HG02759 (cell line): ENCODE data around the gene SORCS2.

Source experiments
- ATAC-seq: cut with Tn5 transposase; IDR thresholded peaks from one replicate; pipeline ENCODE4 v1.9.1; 2021; ENCODE audit warnings: mild to moderate bottlenecking, moderate library complexity; ENCODE audit not compliant: unreplicated experiment

The SORCS2 gene

DNA sequence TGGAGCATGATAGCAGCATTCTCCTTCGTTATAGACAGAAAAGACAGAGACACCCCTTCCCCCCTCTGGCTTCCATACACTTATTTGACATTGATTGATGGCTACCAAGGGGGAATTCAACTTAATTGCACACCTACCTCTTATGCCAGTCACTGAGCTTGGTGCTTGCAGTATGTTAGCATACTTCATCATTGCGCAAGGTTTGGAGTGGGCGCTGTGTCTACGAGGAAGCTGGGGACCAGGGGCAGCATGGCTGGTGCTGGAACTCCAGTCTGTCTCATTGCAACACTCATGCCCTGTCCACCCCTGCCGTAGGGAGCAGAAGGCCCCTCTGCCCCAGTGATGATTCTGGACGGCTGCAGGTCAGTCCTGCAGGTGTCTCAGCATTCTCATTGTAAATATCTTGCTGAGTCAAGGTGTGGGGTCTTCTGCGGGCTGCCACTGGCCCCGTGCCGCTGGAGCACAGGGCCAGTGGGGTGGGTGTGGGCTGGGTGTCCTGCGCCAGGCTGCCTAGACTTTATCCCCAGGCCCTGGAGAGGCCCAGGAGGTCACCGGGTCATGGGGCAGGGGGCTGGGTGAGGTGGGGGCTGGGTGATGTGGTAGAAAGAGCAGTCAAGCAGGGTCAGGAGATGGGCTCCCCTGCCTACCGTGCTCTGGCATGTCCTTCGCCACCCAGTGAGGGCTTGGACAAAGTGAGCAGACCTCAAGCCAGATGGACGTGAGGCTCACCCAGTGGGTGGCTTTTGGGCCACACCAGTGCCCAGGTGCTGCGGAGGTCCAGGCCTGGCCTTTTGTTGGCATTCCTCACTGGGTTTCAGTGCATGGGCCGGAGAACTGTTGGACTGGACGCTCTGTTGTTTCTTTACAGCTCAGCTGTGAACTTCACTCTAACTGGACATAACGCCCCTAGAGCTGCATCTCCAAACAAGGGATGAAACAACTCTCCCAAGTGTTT lies 156.9 kb downstream of the SORCS2 start:
- no peak for ATAC-seq

DNA sequence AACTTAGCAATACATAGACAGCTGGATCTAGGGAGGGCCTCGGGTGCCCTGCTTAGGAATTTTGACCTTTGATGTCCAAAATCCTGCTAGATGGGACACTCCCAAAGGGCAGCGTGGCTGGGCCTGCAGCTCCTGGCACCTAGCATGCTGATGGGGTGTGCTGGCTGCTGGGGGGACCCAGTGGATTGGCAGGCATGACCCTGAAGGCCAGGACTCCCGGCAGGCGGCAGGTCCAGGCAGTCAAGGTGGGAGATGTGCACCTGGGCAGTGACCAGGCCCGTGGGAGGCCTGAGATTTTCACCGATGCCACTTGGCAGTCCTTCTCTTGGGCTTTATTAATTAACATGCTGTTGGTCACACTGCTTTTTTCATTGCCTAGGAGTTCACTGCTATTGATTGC lies 158.1 kb downstream of the SORCS2 start:
- no peak for ATAC-seq

GRCh38 chr4:7351014-7351413 lies 158.7 kb downstream of the SORCS2 start:
- no peak for ATAC-seq

DNA sequence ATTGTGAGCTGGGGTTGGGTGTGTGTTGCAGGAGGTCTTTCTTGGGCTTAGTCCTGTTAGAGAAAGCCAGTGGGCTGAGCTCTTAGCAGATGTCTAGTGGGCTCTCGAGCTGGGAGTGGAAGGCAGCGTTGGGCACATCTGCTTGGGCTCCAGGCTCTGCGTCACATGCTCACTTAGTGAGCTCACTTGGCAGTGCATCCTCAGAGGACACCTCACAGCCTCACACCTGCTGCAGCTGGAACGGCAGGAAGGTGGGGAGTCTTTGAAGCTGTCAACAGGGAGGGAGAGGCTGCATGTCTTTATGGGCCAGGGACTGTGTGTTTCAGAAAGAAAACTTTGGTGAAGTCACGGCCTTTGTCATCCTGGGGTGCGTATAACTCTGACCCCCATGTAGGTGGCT lies 160.1 kb downstream of the SORCS2 start:
- no peak for ATAC-seq

DNA sequence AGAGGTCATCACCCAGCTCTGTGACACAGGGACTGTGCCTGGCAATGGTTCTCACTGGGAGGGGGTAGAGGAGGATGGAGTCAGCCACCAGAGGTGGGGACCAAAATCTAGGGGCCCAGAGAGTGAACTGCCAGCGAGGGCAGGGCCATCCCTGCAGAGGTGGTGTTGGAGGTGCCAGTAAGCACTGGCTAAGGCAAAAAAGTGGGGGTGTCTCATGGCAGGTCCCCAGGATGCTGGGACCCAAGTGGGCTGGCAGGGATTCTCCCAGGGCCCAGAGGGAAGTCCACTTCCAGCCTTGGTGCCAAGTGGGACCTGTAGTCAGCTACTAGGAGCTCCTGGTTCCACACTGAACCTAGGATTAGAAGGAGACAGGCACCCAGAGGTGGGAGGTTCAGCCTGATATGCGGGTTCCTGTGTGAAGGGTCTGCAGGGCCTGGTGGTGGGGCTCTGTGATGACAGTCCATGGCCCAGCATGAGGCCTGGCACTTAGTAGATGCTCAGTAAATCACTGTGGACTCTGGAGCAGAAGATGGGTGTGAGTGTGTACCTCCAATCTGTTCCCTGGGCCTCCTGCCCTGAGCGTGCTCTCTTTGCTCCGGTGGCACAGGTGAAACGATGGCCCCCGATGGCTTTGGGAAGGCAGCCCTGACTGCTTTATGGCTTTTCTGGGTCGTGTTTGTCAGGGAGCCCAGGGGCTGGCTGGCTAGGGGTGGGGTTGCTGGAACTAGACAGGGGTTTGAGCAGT lies 160.9 kb downstream of the SORCS2 start:
- ATAC-seq, result no peak

DNA sequence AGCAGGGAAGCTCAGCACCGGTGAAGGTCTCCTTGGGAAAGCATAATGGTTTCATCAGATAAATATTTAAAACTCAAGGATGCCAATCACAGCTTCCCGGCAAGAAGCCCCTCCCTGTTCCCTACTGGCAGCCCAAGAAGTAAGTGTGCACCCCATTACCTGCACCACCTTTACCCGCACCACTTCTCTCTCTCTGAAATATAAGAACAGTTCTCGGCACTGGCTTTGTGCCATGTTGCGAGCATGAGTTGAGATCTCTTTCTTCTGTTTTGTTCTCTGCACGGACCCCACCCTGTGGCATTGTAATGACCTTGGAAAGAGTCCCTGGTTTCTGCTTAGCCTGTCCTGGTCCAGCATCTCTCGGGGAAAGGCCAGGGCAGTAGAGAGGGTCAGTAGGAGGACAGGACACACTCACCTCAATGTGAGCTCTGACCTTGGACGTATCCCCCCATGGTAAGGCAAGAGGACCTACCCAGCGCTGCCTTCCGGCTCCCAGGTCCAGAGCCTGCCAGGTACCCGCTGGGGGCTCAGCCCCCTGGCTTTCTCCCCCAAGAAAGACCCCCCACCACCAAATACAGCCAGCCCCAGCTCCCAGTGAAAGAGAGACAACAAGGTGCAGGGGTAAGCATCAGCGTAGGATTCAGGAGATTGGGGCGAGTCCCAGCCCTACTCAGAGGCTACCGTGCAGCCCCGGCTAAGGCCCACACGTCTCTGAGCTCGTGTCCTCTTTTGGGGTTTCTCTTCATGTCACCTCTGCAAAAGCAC lies 161.7 kb downstream of the SORCS2 start:
- no peak for ATAC-seq

DNA sequence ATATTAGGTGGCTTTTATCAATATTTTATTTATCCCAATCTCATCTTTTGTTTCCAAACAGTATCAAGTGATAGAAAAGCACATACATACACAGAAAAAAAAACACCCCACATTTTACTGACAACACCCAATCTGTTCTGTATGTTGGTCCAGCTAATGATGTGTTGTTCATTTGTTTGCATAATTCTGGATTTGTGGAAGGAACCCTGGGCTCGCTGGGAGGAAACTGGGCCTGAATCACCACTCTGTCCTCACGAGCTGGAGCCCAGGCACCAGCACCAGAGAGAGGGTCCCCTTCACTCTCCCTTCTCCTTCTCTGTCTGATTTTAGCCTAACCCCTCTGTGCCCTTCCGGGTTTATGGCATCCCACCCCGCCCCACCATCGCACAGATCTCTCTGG lies 162.6 kb downstream of the SORCS2 start:
- no peak for ATAC-seq

- ATAC-seq, result no peak
These were observed 163.5 kb downstream of the SORCS2 start for GRCh38 chr4:7355795-7356194.

DNA sequence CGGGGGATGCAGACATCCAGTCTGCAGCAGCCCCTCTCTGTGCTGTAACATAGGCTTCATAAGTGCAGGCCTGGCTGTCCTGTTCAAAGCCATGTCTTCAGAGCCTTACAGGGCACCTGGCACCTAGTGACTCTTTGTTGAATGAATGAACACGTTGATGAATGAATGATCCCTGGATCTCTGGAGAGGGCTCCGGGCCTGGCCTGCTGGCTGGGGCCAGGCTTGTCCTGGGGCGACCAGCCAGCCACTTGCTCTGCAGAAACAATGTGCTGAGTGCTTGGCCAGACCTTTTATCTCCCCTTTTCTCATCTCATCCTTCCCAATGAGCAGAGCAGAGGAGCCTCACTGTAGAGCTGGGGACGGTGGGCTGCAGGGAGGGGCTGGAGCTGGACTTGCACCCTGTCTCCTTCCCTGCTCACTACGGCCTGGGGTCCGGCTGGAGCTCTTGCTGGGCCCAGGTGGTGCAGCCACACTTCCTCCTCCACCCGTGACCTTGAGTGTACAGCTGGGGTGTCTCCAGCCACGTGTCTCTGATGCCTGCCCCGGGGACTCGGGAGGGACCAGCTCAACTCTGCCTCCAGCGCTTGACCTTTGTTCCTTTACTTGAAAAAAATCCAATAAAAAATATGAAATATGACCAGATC lies 164.5 kb downstream of the SORCS2 start:
- ATAC-seq, result no peak

DNA sequence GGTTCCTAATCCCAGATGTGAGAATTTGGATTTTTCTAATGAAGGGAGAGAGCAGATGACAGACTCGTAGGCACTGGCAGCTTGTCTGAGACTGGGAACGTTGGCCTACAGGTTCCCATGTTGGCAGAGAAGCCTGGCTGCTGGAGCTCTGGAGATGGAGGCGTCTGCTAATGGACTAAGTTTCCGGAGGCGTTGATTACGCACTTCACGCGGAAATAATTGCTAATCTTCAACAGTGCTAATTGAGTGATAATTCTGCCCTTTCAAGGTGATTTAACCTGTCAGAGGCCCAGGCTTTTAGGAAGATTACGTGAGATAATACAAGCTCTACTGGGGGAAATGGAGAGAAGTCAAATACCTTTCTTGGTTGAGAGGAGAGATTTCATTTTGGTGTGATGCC lies 165.0 kb downstream of the SORCS2 start:
- no peak for ATAC-seq

- no peak for ATAC-seq
These were observed 165.9 kb downstream of the SORCS2 start for GRCh38 chr4:7358100-7358735.

DNA sequence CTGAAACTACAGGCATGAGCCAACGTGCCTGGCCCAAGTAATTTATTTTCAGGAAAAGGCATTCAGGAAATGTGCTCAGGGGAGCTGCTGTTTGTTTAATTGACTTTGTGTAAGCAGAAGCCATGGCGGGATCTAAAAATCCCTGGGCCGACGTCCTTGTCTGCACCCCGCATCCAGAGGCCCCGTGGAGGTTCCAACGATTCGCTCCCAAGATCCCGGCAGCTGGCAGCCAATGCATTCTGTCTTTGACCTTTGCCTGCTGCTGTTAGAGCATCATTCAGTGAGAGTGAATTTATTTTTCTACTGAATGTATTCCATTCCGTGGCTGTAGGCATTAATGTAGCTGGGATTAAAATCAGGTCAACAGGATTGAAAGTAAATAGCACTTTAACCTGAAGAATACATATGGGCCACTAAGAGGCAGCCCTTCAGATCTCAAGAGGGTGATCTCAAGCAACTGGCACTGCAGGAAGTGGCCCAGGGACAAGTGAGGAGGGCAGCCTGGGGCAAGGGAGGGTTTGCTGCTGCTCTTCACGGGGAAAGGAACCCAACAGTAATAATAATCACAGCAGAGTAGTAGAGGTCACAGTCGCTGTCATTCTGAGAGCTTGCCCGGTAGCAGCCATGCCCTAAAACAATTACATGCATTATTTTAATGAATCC lies 167.2 kb downstream of the SORCS2 start:
- ATAC-seq, result no peak

DNA sequence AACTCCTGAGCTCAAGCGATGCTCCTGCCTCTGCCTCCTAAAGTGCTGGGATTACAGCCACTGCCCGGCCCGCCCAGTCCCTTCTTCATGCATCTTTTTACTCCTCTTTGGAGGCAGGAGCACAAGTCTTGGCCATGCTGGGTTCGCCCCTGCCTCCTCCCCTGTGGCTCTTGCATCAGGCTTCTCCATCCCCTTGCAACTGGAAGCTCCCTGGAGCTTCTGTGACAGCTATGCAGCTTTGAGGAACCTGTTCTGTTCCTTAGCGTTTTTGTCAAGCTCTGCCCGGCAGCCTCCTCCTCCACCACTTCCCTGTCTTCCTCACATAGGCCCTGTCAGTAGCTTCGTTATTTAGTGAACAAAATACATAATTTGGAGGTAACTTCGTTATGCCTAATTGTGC lies 168.5 kb downstream of the SORCS2 start:
- ATAC-seq, result no peak

DNA sequence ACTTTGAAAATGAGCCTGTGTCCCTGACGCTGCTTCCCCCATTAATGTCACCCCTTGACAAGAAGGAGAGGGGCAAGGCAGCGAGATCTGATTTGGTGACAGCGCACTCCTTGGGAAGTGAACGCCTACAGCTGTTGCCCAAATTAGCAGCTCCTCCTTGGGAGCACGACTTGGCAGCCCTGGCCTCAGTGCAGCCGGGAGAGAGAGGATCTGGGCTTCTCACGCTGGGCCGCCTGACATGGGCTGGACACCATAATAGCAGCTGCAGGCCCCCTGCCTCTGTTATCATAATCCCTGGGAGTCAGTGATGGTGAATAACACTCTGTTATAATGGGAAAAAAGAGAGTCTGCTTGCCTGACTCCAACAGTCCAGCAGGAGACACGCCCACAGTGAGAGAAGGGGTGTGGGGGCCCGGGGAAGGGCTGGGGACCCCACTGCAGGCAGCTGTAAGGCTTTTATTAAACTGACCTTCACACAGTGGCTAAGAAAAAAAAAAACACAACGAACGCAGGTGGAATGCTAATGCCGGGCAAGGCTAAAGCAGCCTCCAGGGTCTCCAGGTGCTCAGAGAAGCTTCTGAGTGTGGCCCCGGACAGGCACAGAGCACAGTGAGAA lies 169.1 kb downstream of the SORCS2 start:
- no peak for ATAC-seq

GRCh38 chr4:7362341-7362740 lies 170.0 kb downstream of the SORCS2 start:
- ATAC-seq, result no peak

GRCh38 chr4:7362862-7363430 lies 170.6 kb downstream of the SORCS2 start:
- ATAC-seq, result no peak

DNA sequence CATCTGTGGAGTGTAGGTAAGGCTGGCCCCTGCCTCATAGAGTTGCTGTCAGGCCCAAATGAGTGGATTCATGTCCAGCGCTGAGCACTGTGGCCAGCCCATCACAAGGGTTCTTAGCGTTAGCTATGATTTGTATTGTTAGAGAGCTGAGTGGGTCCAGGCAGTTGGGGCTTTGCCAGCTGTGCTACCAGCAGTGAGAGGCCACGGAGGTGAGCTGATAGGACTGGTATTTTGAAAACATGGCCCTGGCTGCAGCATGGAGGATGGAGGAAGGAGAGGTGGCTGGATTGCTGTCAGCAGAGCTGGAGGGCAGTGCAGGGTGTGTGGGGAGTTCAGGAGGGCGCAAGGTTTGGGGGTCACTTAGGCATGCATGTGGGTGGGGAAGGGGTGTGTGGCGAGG lies 172.6 kb downstream of the SORCS2 start:
- ATAC-seq, result no peak

DNA sequence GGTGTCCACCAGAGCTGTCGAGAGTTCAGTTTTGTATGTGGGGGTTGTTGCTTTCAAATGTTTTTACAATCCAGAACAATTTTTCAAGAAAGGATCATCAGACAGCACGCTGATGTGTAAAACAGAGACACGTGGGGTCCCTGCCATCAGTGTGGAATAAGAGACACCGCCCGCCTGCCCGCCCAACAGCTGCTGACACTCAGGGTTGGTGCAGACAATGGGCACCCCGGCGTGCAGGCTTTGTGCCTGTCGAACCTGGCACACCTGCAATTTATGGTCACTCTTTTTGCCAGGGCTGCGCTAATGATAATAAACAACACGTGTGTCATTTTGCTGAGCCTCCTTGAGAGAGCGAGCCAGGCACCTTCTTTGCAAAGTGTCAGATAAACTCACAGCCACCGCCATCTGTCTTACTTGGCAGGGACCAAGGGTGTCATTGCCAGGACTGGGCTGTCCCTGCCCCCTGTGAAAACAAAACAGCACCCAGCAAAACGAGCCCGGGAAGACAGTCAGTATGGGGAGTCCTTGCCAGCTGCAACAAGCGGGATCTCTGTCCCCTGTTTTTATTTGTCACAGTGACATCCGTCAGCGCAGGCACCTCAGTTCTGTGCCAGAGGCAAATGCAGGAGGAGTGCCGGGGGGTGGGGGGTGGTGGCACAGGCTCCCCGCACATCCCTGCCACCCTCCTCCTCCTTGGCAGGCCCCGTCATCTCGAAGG lies 173.3 kb downstream of the SORCS2 start:
- no peak for ATAC-seq
